HEK293 (cell line): ENCODE data around the gene TIAM2.

Source experiments
- CTCF ChIA-PET: fragments of 350-600 bp; formaldehyde crosslinking; extraction: SDS; loops from one replicate; lab custom pipeline; 2021; ENCODE audit warnings: antibody characterized with exemption; lab: Yijun Ruan, JAX
- POLR2A ChIA-PET: fragments of 300-600 bp; formaldehyde crosslinking; extraction: SDS; loops from one replicate; lab custom pipeline; 2020; ENCODE audit warnings: antibody characterized with exemption, inconsistent platforms; lab: Yijun Ruan, JAX
- H3K27ac ChIP-seq: fragments of 200-500 bp; sonication (Bioruptor generic); 2 replicates; pipeline ENCODE4 v1.5.1; 2014; ENCODE audit warnings: low read depth, low read length, control low read depth, inconsistent platforms; ENCODE audit errors: extremely low read depth
- H3K36me3 ChIP-seq, 2 experiments: fragments of 200-500 bp in 1 of 2; sonication (Bioruptor generic) in 1 of 2; 1 replicate in 1 of 2; 2 replicates in 1 of 2; pipeline ENCODE4 v1.5.1; 2014 to 2017; ENCODE audit warnings: inconsistent platforms in 2 of 2, low read length in 2 of 2; ENCODE audit not compliant: control insufficient read depth in 2 of 2, insufficient read depth in 1 of 2
- H3K4me1 ChIP-seq: fragments of 200-500 bp; sonication (Bioruptor generic); 2 replicates; pipeline ENCODE4 v1.5.1; 2014; ENCODE audit warnings: mild to moderate bottlenecking, low read length, inconsistent platforms; ENCODE audit not compliant: control insufficient read depth, insufficient read depth
- H3K4me3 ChIP-seq: 2 replicates; pipeline ENCODE4 v1.5.1; 2011; ENCODE audit warnings: low read depth, mild to moderate bottlenecking, control low read depth, low read length, moderate library complexity
- H3K9me3 ChIP-seq: fragments of 200-500 bp; sonication (Bioruptor generic); 2 replicates; pipeline ENCODE4 v1.5.1; 2014; ENCODE audit warnings: low read depth, low read length, inconsistent platforms; ENCODE audit not compliant: control insufficient read depth, insufficient read depth
- KLF1 ChIP-seq: fragments of 450-650 bp; formaldehyde crosslinking; IDR thresholded peaks from 2 replicates; pipeline ENCODE4 v1.5.1; 2016; ENCODE audit warnings: missing biosample characterization, missing genetic modification characterization
- KLF17 ChIP-seq: fragments of 450-650 bp; formaldehyde crosslinking; IDR thresholded peaks from 2 replicates; pipeline ENCODE4 v1.5.1; 2016; ENCODE audit warnings: missing biosample characterization, missing genetic modification characterization
- KLF9 ChIP-seq: fragments of 450-650 bp; formaldehyde crosslinking; IDR thresholded peaks from 2 replicates; pipeline ENCODE4 v1.5.1; 2016; ENCODE audit warnings: missing biosample characterization, missing genetic modification characterization, low read depth
- SP3 ChIP-seq: fragments of 450-650 bp; formaldehyde crosslinking; IDR thresholded peaks from 2 replicates; pipeline ENCODE4 v1.5.1; 2016; ENCODE audit warnings: missing biosample characterization, missing genetic modification characterization
- ZBTB8A ChIP-seq: fragments of 450-650 bp; formaldehyde crosslinking; IDR thresholded peaks from 2 replicates; pipeline ENCODE4 v1.5.1; 2016; ENCODE audit warnings: missing biosample characterization, missing genetic modification characterization
- ZEB2 ChIP-seq: fragments of 450-650 bp; formaldehyde crosslinking; IDR thresholded peaks from 2 replicates; pipeline ENCODE4 v1.5.1; 2016; ENCODE audit warnings: missing biosample characterization, missing genetic modification characterization
- ZNF2 ChIP-seq: fragments of 450-650 bp; formaldehyde crosslinking; IDR thresholded peaks from 2 replicates; pipeline ENCODE4 v1.5.1; 2016; ENCODE audit warnings: missing biosample characterization, missing genetic modification characterization
- ZNF202 ChIP-seq: fragments of 450-650 bp; formaldehyde crosslinking; IDR thresholded peaks from 2 replicates; pipeline ENCODE4 v1.5.1; 2016; ENCODE audit warnings: missing biosample characterization, missing genetic modification characterization, borderline replicate concordance
- ZNF239 ChIP-seq: fragments of 450-650 bp; formaldehyde crosslinking; IDR thresholded peaks from 2 replicates; pipeline ENCODE4 v1.5.1; 2016; ENCODE audit warnings: missing biosample characterization, missing genetic modification characterization
- ZNF335 ChIP-seq: fragments of 450-650 bp; formaldehyde crosslinking; conservative IDR thresholded peaks from 2 replicates; pipeline ENCODE4 v1.5.1; 2016; ENCODE audit warnings: missing biosample characterization, missing genetic modification characterization
- ZNF600 ChIP-seq: fragments of 450-650 bp; formaldehyde crosslinking; IDR thresholded peaks from 2 replicates; pipeline ENCODE4 v1.5.1; 2016; ENCODE audit warnings: missing biosample characterization, missing genetic modification characterization
- ZNF639 ChIP-seq: fragments of 450-650 bp; formaldehyde crosslinking; IDR thresholded peaks from 2 replicates; pipeline ENCODE4 v1.5.1; 2016; ENCODE audit warnings: missing biosample characterization, missing genetic modification characterization
- ZNF664 ChIP-seq: fragments of 450-650 bp; formaldehyde crosslinking; IDR thresholded peaks from 2 replicates; pipeline ENCODE4 v1.5.1; 2016; ENCODE audit warnings: missing biosample characterization, missing genetic modification characterization
- ZSCAN16 ChIP-seq: fragments of 450-650 bp; formaldehyde crosslinking; IDR thresholded peaks from 2 replicates; pipeline ENCODE4 v1.5.1; 2016; ENCODE audit warnings: missing biosample characterization, missing genetic modification characterization
- TF ChIP-seq, protein P1 (sequence below): fragments of 450-650 bp; formaldehyde crosslinking; IDR thresholded peaks from 2 replicates; pipeline ENCODE4 v1.5.1; 2016; ENCODE audit warnings: missing biosample characterization, missing genetic modification characterization

Gene TIAM2

GRCh38 chr6:154993710-154994109 is 1.4 kb upstream of the TIAM2 start:
- ChIA-PET POLR2A (no interaction called here), CTCF (interaction anchor here (0.8 kb wide), 1 partner anchor 223 kb away, joined by 3 read pairs; no protein-coding TSS in a partner anchor)
- peaks cover 12% of the 10 kb centered on the region; the same call in 1 of the 2 replicates for H3K4me1 ChIP-seq
- 0 out of 2 replicates have a peak, but pooled peaks have one; percentile 51 for TF ChIP-seq ZNF600 (tag by site-specific recombination)
- TF ChIP-seq ZNF639 (tag by site-specific recombination): no peak
- H3K36me3 ChIP-seq: no peaks in the 10 kb centered on the region
- no peaks in the 10 kb centered on the region for H3K9me3 ChIP-seq
- no peak overlapping the region for H3K4me3 ChIP-seq
- H3K27ac ChIP-seq: no peak overlapping the region

DNA sequence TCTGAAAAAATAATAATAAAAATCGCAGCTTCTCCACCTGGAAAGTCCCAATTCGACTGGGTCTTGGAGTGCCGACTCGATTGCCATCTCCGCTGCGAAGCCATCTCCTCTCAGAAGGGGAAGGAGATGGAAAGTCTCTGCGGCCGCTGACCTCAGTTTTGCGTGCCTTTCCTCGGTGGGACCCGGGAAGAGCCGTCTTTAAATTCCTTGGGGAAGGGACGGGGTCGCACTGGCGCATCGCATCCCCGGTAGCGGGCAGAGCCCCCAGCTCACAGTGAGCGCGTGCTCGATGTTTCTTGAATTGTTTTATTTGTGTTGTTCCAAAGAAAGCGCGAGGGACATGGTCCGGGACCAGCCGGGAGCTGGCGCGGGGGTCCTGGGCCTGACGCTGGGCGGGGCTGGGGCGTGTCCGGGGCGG is 270 bp upstream of the TIAM2 start:
- H3K36me3 ChIP-seq: no peaks in the 10 kb centered on the region
- 0 out of 2 replicates have a peak, but pooled peaks have one; percentile 38 for TF ChIP-seq KLF9 (tag by site-specific recombination)
- no peak for TF ChIP-seq ZNF664 (tag by site-specific recombination)
- TF ChIP-seq, protein P1, sequence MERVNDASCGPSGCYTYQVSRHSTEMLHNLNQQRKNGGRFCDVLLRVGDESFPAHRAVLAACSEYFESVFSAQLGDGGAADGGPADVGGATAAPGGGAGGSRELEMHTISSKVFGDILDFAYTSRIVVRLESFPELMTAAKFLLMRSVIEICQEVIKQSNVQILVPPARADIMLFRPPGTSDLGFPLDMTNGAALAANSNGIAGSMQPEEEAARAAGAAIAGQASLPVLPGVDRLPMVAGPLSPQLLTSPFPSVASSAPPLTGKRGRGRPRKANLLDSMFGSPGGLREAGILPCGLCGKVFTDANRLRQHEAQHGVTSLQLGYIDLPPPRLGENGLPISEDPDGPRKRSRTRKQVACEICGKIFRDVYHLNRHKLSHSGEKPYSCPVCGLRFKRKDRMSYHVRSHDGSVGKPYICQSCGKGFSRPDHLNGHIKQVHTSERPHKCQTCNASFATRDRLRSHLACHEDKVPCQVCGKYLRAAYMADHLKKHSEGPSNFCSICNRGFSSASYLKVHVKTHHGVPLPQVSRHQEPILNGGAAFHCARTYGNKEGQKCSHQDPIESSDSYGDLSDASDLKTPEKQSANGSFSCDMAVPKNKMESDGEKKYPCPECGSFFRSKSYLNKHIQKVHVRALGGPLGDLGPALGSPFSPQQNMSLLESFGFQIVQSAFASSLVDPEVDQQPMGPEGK (tag by site-specific recombination): 0 out of 2 replicates have a peak, but pooled peaks have one; percentile 12
- peak; percentile 40; the same call in 1 of the 2 replicates for TF ChIP-seq SP3
- TF ChIP-seq ZNF202 (tag by site-specific recombination): peak; percentile 78
- TF ChIP-seq KLF1 (tag by site-specific recombination): 0 out of 2 replicates have a peak, but pooled peaks have one; percentile 14
- TF ChIP-seq ZSCAN16: no peak
- peak overlapping the region; percentile 83 for H3K4me3 ChIP-seq
- POLR2A ChIA-PET: no interaction called here
- H3K9me3 ChIP-seq: no peaks in the 10 kb centered on the region
- H3K27ac ChIP-seq: no peak overlapping the region
- CTCF ChIA-PET: interaction anchor here (0.7 kb wide), 1 partner anchor 32 kb away, joined by 5 read pairs; no protein-coding TSS in a partner anchor
- peaks cover 12% of the 10 kb centered on the region; the same call in 1 of the 2 replicates for H3K4me1 ChIP-seq

- Histone ChIP-seq H3K4me3 (peak overlapping the region; percentile 83), H3K27ac (peak overlapping the region; percentile 80; the same call in 1 of the 2 replicates), H3K4me1 (peaks cover 12% of the 10 kb centered on the region), H3K9me3 (no peaks in the 10 kb centered on the region), H3K36me3 (no peaks in the 10 kb centered on the region)
- ChIA-PET POLR2A (interaction anchor here (1.6 kb wide), 1 partner anchor 175 kb away, joined by 3 read pairs; no protein-coding TSS in a partner anchor), CTCF (interaction anchor here (0.7 to 1.3 kb wide), 2 partner anchors 68 to 78 kb away, joined by 3 read pairs; no protein-coding TSS in a partner anchor)
- TF ChIP-seq ZEB2 (tag by site-specific recombination): peak; percentile 26; the same call in 1 of the 2 replicates
- TF ChIP-seq ZNF335: peak; percentile 44
- 0 out of 2 replicates have a peak, but pooled peaks have one; percentile 14 for TF ChIP-seq KLF17 (tag by site-specific recombination)
- TF ChIP-seq, protein P1 (tag by site-specific recombination): 0 out of 2 replicates have a peak, but pooled peaks have one; percentile 47
- no peak for TF ChIP-seq ZNF2 (tag by site-specific recombination)
- TF ChIP-seq ZBTB8A: peak; percentile 30
- TF ChIP-seq ZNF239 (tag by site-specific recombination): no peak
Observed at GRCh38 chr6:154996016-154996590, 988 bp downstream of the TIAM2 start.
